Trophoblast cell (in vitro differentiated cells and primary cell): ENCODE data around the gene EXOC4.

ENCODE experiments used
- DNase-seq, 2 donors: peaks; one replicate each; pipeline ENCODE4 v3.0.0-alpha.2; 2016
- H2AFZ ChIP-seq: 2 replicates; pipeline ENCODE4 v1.6.1; 2013; ENCODE audit warnings: low read length, moderate library complexity, mild to moderate bottlenecking; ENCODE audit not compliant: insufficient read depth, poor library complexity
- H2AK5ac ChIP-seq: 2 replicates; pipeline ENCODE4 v1.6.1; 2013; ENCODE audit warnings: mild to moderate bottlenecking, low read length
- H2BK120ac ChIP-seq: 2 replicates; pipeline ENCODE4 v1.6.1; 2013; ENCODE audit warnings: low read length, mild to moderate bottlenecking, moderate library complexity; ENCODE audit not compliant: insufficient read depth, poor library complexity
- H2BK12ac ChIP-seq: 2 replicates; pipeline ENCODE4 v1.6.1; 2013; ENCODE audit warnings: mild to moderate bottlenecking, low read length, moderate library complexity
- H2BK5ac ChIP-seq: 2 replicates; pipeline ENCODE4 v1.6.1; 2013; ENCODE audit warnings: low read length, low read depth, moderate library complexity, mild to moderate bottlenecking; ENCODE audit not compliant: poor library complexity
- H3K14ac ChIP-seq: 2 replicates; pipeline ENCODE4 v1.6.1; 2013; ENCODE audit warnings: mild to moderate bottlenecking, low read length
- H3K18ac ChIP-seq: 2 replicates; pipeline ENCODE4 v1.6.1; 2013; ENCODE audit warnings: mild to moderate bottlenecking, low read length
- H3K23ac ChIP-seq: 2 replicates; pipeline ENCODE4 v1.6.1; 2013; ENCODE audit warnings: low read length
- H3K27ac ChIP-seq: 2 replicates; pipeline ENCODE4 v1.5.1; 2013; ENCODE audit warnings: low read depth, mild to moderate bottlenecking, inconsistent platforms, low read length, moderate library complexity
- H3K27me3 ChIP-seq: 2 replicates; pipeline ENCODE4 v1.6.1; 2013; ENCODE audit warnings: inconsistent platforms, mild to moderate bottlenecking, low read length, moderate library complexity; ENCODE audit not compliant: insufficient read depth
- H3K36me3 ChIP-seq, 2 experiments: 1 replicate in 1 of 2; 2 replicates in 1 of 2; pipeline ENCODE4 v1.6.1; 2013; ENCODE audit warnings: low read length in 2 of 2, mild to moderate bottlenecking in 2 of 2, moderate library complexity in 1 of 2; ENCODE audit not compliant: insufficient read depth in 2 of 2, control insufficient read depth in 1 of 2
- H3K4ac ChIP-seq: 2 replicates; pipeline ENCODE4 v1.6.1; 2013; ENCODE audit warnings: low read depth, mild to moderate bottlenecking, low read length, moderate library complexity
- H3K4me1 ChIP-seq, 2 experiments: 1 replicate in 1 of 2; 2 replicates in 1 of 2; pipeline ENCODE4 v1.6.1; 2013; ENCODE audit warnings: low read length in 2 of 2, mild to moderate bottlenecking in 2 of 2, moderate library complexity in 1 of 2; ENCODE audit not compliant: insufficient read depth in 2 of 2, control insufficient read depth in 1 of 2
- H3K4me2 ChIP-seq: 2 replicates; pipeline ENCODE4 v1.6.1; 2013; ENCODE audit warnings: inconsistent platforms, mild to moderate bottlenecking, low read length, moderate library complexity
- H3K4me3 ChIP-seq: 2 replicates; pipeline ENCODE4 v1.5.1; 2013; ENCODE audit warnings: mild to moderate bottlenecking, low read depth, low read length, inconsistent platforms
- H3K79me1 ChIP-seq: one replicate; pipeline ENCODE4 v1.6.1; 2013; ENCODE audit warnings: low read length
- H3K79me2 ChIP-seq: 2 replicates; pipeline ENCODE4 v1.6.1; 2013; ENCODE audit warnings: low read length, mild to moderate bottlenecking; ENCODE audit not compliant: control insufficient read depth, insufficient read depth, poor library complexity
- H3K9ac ChIP-seq: 2 replicates; pipeline ENCODE4 v1.6.1; 2013; ENCODE audit warnings: mild to moderate bottlenecking, low read length
- H3K9me3 ChIP-seq: 2 replicates; pipeline ENCODE4 v1.6.1; 2013; ENCODE audit warnings: low read depth, mild to moderate bottlenecking, control low read depth, inconsistent platforms, low read length; ENCODE audit not compliant: insufficient read depth
- H4K12ac ChIP-seq: 2 replicates; pipeline ENCODE4 v1.6.1; 2013; ENCODE audit warnings: low read depth, mild to moderate bottlenecking, low read length, moderate library complexity
- H4K8ac ChIP-seq: 2 replicates; pipeline ENCODE4 v1.6.1; 2013; ENCODE audit warnings: low read depth, mild to moderate bottlenecking, low read length, moderate library complexity
- H4K91ac ChIP-seq: one replicate; pipeline ENCODE4 v1.6.1; 2013; ENCODE audit warnings: low read depth, mild to moderate bottlenecking, low read length, moderate library complexity
- WGBS: extraction: QIAGEN DNeasy Blood & Tissue Kit; methylation state at CpG from one replicate; pipeline ENCODE4 v1.1.7; 2013; ENCODE audit warnings: missing lambda C conversion rate; ENCODE audit not compliant: insufficient read length, insufficient coverage; ENCODE audit errors: extremely low coverage; 5-methylcytosine and 5-hydroxymethylcytosine counted together

The EXOC4 gene

DNA sequence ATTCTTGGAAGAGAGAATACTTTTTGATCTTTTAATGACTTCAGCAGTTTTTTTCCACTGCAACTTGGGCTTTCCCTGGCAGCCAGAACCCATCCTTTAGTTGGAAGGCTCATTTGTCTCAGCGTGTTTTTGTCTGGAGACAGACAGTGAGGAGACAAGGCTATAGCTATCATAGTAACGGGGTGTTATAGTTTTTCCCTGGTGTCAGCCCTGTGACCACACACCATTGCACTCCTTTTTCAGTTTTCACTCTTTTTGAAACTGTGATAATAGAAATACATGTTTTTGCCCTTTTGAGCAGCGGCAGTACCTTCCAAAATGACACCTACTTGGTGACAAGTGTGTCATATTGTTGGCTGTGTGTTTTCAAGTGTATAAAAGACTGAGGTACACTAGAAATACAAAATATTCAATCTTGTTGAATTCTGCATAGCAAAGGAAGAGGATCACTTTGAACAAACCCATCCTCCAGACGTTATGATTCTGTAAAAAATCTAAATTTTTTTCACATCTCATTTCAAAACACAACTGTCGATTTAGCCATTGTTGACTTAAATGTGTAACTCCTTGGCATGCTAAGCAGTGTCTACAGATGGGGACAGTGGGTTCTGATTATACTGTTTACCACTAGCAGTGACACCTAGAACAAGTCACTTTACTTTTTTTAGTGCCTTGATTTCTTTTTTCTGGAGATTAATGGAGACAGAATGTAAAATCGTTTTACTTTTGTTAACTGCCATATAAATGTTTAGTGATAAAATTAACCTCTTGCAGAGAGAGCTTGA, 130.1 kb downstream of the EXOC4 start:
- Histone ChIP-seq H3K79me2 (no peaks in the 10 kb centered on the region), H2BK120ac (no peak overlapping the region), H3K9ac (no peak overlapping the region), H2AK5ac (no peak overlapping the region), H3K4me2 (no peak overlapping the region), H3K14ac (no peak overlapping the region), H3K4ac (no peak overlapping the region), H4K8ac (no peak overlapping the region), H2BK12ac (no peak overlapping the region), H3K36me3 (no peaks in the 10 kb centered on the region), H3K9me3 (no peaks in the 10 kb centered on the region), H3K23ac (no peak overlapping the region), H3K27me3 (no peaks in the 10 kb centered on the region), H3K79me1 (no peaks in the 10 kb centered on the region), H4K91ac (no peak overlapping the region), H2BK5ac (no peak overlapping the region), H3K4me1 (no peaks in the 10 kb centered on the region), H3K27ac (no peak overlapping the region), H3K4me3 (no peak overlapping the region), H2AFZ (no peak overlapping the region), H3K18ac (no peak overlapping the region), H4K12ac (no peak overlapping the region)
- no peak for DNase-seq
- WGBS = no CpG with 5 or more reads among the region's 6 CpGs

DNA sequence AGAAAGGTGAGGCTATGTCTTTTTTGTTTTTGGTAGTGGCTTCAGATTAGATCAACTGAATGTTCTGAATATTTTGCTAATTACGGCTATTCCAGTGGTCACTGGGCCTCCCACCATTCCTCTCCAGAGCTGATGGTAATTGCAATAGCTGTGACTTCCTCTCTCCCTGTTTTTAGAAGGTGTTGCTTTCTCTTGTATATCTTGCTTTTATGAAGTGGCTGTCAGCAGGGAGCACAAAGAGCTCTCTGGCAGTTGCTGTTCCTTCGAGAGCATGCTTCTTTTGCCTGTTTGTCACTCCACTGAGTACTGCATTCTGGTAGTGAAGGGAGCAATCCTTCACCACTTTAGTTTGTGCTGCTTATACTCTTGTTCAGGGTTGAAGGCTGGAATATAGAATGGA, 133.3 kb downstream of the EXOC4 start:
- no peaks in the 10 kb centered on the region for H3K79me1 ChIP-seq
- H3K79me2 ChIP-seq = no peaks in the 10 kb centered on the region
- H2BK5ac ChIP-seq = no peak overlapping the region
- H4K8ac ChIP-seq = no peak overlapping the region
- no peaks in the 10 kb centered on the region for H3K36me3 ChIP-seq
- H3K23ac ChIP-seq = peak overlapping the region; percentile 25
- H4K91ac ChIP-seq = no peak overlapping the region
- no peak overlapping the region for H3K14ac ChIP-seq
- H2BK120ac ChIP-seq = no peak overlapping the region
- H3K27ac ChIP-seq = no peak overlapping the region
- H2AFZ ChIP-seq = no peak overlapping the region
- H3K4me2 ChIP-seq = no peak overlapping the region
- no peak overlapping the region for H3K9ac ChIP-seq
- H3K18ac ChIP-seq = no peak overlapping the region
- WGBS = no CpG with 5 or more reads among the region's 2 CpGs
- no peak overlapping the region for H2BK12ac ChIP-seq
- no peak overlapping the region for H4K12ac ChIP-seq
- no peaks in the 10 kb centered on the region for H3K4me1 ChIP-seq
- H2AK5ac ChIP-seq = no peak overlapping the region
- H3K9me3 ChIP-seq = no peaks in the 10 kb centered on the region
- no peak overlapping the region for H3K4me3 ChIP-seq
- H3K4ac ChIP-seq = no peak overlapping the region
- DNase-seq = no peak
- H3K27me3 ChIP-seq = no peaks in the 10 kb centered on the region

DNA sequence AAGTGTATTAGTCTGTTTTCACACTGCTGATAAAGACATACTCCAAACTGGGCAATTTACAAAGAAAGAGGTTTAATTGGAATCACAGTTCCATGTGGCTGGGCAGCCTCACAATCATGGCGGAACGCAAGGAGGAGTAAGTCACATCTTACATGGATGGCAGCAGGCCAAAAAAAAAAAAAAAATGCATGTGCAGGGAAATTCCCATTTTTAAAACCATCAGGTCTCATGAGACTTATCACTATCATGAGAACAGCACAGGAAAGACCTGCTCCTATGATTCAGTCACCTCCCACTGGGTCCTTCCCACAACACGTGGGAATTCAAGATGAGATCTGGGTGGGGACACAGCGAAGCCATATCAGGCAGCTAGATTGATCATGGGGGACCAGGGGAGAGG, 136.8 kb downstream of the EXOC4 start:
- H3K23ac ChIP-seq = no peak overlapping the region
- H4K91ac ChIP-seq = no peak overlapping the region
- no peaks in the 10 kb centered on the region for H3K27me3 ChIP-seq
- H3K4me1 ChIP-seq = no peaks in the 10 kb centered on the region
- no peak overlapping the region for H3K9ac ChIP-seq
- no peak overlapping the region for H3K4me2 ChIP-seq
- H4K8ac ChIP-seq = no peak overlapping the region
- no peaks in the 10 kb centered on the region for H3K36me3 ChIP-seq
- no peaks in the 10 kb centered on the region for H3K79me1 ChIP-seq
- H3K27ac ChIP-seq = no peak overlapping the region
- H2BK120ac ChIP-seq = no peak overlapping the region
- H2AK5ac ChIP-seq = no peak overlapping the region
- H4K12ac ChIP-seq = no peak overlapping the region
- no peaks in the 10 kb centered on the region for H3K79me2 ChIP-seq
- no peak overlapping the region for H2BK5ac ChIP-seq
- H3K14ac ChIP-seq = no peak overlapping the region
- H3K9me3 ChIP-seq = no peaks in the 10 kb centered on the region
- H3K4me3 ChIP-seq = no peak overlapping the region
- no peak for DNase-seq
- no peak overlapping the region for H3K4ac ChIP-seq
- no peak overlapping the region for H3K18ac ChIP-seq
- H2AFZ ChIP-seq = no peak overlapping the region
- H2BK12ac ChIP-seq = no peak overlapping the region
- WGBS = no CpG with 5 or more reads among the region's 4 CpGs

DNA sequence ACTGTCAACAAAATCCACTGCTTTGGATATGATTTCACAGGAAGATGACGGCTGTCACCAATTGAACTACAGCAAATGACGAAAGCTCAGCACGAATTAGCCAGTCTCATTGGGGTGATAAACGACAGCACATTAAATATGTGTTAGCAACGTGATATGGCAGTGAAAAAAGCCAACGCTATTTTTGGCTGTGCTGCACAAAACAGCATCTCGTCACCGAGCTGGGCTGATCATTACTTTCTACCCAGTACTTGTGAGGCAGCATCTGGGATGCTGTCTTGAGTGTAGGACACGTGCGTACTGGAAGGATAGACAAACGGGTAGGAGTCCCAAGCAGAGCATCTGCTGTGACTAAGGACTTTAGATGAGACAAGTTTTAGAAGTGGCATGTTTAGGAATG, 138.3 kb downstream of the EXOC4 start:
- no peak overlapping the region for H2AFZ ChIP-seq
- H3K9ac ChIP-seq = no peak overlapping the region
- no peak overlapping the region for H3K4me2 ChIP-seq
- H3K23ac ChIP-seq = no peak overlapping the region
- no peak overlapping the region for H4K8ac ChIP-seq
- H3K4me1 ChIP-seq = no peaks in the 10 kb centered on the region
- H3K27ac ChIP-seq = no peak overlapping the region
- H2BK12ac ChIP-seq = no peak overlapping the region
- no peaks in the 10 kb centered on the region for H3K79me1 ChIP-seq
- no peak overlapping the region for H4K91ac ChIP-seq
- H3K36me3 ChIP-seq = no peaks in the 10 kb centered on the region
- WGBS = no CpG with 5 or more reads among the region's 11 CpGs
- no peak overlapping the region for H3K14ac ChIP-seq
- no peaks in the 10 kb centered on the region for H3K79me2 ChIP-seq
- no peak overlapping the region for H3K4ac ChIP-seq
- no peak overlapping the region for H2BK120ac ChIP-seq
- H3K27me3 ChIP-seq = no peaks in the 10 kb centered on the region
- no peak for DNase-seq
- H2BK5ac ChIP-seq = no peak overlapping the region
- no peak overlapping the region for H4K12ac ChIP-seq
- no peak overlapping the region for H2AK5ac ChIP-seq
- no peaks in the 10 kb centered on the region for H3K9me3 ChIP-seq
- H3K4me3 ChIP-seq = no peak overlapping the region
- no peak overlapping the region for H3K18ac ChIP-seq
